ENCODE data around the gene UBA5. TPM values are rescaled to one million over a fixed set of nuclear protein-coding genes. Genes with fewer than 3 reads are reported as not detected.

The UBA5 gene
- polyA plus RNA-seq, 1 donor = 85.4 TPM

DNA sequence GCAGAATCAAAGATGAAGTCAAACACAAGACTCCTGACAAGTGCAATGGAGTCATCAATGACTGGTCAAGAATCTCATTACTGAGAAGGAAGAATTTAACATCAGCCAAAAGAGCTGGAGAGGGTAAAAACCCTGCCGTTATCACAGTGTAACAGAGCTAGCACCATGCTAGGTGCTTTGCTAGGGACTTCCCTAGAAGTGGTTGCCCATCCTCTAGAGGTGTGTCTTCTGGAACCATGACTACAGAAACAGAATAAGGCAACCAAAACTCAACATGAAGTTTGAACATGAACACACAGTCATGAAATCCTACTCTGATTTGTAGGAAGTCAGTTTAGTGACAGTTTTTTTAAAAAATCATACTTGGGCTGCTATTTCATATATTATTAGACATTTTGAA, 10.0 kb upstream of the UBA5 start:
- no peak for DNase-seq

DNA sequence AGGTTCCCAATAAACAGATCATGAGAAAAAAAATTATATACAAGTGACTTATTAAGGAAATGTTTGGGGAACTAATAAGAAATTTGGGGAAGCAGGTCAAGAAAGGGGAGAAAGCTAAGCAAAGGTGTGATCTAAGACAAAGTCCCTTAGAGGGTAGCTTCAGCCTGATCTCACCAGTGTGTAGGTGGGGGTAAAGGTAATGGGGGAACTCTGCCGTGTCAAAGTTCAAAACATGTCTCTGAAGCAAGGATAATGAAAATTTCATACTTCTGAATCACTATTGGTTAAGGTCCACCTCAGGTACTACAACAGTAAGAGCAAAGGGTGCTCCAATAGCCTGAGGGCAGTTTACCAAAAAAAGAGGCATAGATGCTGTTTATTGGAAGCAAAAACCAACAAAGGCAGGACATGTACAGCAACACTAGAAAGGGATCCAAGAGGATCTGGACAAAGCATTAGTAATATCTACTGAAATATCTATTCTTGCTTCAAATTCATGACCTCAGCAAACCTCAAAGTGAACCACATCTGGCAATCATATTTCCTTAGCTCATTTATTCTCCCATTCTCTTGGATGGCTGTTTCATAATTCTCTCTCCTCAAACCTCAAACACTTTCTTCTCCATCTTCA, 7.4 kb upstream of the UBA5 start:
- DNase-seq = no peak

DNA sequence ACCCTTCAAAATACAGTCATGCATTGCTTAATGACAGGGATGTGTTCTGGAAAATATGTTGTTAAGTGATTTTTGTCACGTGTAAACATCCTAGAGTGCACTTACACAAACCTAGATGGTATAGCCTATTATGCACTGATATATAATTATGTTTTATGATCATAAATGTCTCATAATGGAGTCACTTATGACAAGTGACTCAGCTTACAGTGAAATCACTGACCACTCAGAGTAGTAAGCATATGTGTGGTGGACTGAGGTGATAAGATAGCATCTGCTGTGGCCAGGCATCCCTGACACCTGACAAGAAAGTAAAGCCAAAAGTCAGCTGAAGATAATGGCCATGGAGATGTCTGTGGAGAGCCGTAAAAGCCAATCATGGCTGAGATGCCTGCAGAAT, 5.9 kb upstream of the UBA5 start:
- no peak for DNase-seq

DNA sequence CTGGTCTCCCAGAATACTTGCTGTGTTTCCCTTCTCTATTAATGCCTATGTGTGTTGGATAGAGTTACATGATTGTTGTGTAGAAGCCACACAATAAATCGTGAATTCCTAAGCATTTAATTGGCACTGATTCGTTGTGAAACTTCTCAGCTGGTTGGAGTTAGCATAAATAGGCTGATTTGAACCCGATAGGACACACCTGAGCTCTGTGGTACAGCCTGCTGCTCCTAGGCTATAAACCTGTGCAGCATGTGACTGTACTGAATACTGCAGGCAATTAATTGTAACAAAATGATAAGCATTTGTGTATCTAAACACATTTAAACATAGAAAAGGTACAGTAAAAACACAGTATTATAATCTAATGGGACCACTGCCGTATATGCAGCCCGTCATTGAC, 5.4 kb upstream of the UBA5 start:
- no peak for DNase-seq

DNA sequence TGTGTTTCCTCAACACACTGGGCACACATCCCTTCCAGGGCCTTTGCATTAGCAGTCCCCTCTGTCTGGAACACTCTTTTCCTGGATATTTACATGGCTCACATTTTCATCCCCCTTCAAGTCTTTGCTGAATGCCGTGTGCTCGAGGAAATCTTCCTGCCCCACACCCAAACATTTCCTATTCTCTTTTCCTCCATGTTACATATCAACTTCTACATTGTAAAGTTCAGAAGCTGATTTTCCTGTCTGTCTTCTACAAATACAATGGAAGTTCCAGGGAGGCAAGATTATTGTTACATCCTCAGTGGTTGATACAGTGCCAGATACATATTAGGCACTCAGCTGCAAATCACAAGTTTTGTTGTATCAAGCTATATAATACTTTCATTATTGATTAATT, 4.7 kb upstream of the UBA5 start:
- no peak for DNase-seq

DNA sequence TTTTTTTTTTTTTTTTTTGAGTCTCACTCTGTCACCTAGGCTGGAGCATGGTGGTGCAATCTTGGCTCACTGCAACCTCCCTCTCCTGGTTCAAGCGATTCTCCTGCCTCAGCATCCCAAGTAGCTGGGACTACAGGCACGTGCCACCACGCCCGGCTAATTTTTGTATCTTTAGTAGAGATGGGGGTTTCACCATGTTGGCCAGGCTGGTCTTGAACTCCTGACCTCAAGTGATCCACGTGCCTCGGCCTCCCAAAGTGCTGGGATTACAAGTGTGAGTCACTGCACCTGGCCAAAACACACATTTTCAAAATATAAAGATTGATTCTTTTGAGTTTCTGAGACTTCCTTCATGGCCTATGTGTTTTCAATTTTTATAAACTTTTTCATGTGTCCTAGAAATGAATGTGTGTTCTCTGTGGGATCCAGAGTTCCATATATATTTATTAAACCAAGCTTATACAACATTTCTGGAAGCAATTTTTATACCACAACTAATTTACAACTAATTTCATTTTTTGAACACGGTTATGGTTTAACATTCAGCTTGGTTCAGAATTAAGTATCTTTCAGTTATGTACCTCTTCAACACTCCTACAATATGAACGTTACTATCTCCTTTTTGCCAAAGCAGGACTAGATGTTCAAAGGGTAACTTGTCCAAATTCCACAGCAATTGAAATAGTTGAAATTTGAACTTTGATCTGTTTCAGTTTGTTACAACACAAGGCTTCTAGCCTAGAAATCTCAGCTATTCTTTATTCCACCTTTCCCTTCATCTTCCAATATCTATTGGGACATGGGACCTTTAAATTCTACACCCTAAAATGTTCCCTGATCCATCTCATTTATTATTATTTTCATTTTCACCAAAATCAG, 2.0 kb upstream of the UBA5 start:
- DNase-seq = no peak

DNA sequence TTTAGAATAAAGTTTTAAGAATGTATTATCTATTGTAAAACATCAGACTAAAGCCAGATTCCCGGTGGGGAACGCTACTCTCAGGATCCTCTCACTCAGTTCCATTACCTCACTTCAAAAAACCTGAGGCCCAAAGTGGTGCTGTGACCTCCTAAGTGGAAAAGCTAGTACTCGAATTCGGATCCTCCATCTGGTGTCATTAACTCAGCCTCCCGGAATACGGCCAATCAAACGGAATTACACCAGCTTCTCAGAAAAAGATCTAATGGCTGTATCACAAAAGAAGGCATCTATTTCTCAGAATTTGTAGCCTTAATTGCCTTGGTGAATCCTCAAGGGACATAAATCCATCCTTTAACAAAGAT, 1.1 kb upstream of the UBA5 start:
- peak; percentile 55 for DNase-seq

DNA sequence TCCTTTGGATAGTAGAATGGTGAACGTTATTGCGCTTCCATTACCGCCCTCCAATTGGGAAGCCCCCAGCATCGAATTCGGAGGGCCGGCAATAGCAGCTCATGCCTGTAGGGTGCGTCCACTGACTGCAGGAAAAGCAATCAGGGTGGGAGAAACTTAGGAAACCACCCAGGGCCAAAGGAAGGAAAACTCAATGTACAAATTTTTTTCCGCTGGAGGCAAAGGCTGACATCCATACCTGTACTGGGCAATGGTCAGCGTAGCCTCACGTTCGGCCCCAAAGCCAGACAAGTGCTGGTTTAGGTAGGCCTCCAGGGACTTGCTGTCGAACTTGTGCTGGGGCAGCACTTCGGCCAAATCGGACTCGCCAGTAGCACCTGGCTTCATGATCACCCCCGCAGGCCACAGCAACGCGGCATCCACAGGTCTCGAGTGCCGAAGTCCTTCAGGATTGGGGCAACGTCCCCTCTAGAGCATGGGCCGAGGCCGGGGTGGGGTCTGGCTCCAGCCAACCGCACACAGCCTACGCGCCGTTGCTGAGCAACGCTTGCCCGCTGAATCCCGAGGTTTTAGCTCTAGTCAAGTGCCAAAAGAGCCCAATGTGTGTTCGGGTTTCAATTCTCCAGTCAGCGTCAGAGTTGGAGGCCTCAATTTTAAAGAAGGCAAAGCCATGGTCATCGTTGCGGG, 621 bp upstream of the UBA5 start, which contains the start of gene ACAD11:
Gene ACAD11, minus strand, starts transcription at position 445 of the 687 bp plus-strand sequence. Its CDS starts 58 bp downstream, at position 387.
- DNase-seq = peak; percentile 73

DNA sequence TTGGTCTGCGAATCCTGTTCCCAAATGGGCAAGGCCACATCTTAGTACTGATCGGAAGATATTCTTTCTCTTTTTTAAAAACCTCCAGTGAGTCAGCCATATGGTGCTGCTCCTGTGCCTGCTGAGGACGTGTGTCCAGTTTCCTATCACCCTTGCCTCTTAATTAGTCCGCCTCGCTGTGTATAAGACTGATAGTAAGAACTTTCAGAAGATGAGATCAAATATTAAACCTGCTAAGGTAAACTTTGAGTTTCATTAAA, 612 bp downstream of the UBA5 start:
- peak; percentile 21 for DNase-seq

DNA sequence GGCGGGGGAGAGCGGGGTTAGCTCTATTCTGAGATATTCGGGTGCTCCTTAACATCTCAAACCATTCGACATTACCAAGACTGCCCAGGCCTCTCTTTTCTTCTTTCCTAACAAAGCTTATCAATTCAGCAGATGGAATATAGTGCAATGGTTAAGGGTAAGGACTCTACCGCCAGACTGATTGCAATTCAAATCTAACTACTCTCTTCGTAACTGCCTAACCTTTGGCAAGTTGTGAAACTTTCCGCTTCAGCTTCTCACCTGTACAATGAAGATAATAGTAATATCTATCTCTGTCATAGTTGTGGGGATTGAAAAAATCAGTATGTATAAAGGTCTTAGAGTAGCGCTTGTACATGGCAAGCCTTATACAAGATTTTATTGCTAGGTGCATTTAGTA, 972 bp downstream of the UBA5 start:
- no peak for DNase-seq

DNA sequence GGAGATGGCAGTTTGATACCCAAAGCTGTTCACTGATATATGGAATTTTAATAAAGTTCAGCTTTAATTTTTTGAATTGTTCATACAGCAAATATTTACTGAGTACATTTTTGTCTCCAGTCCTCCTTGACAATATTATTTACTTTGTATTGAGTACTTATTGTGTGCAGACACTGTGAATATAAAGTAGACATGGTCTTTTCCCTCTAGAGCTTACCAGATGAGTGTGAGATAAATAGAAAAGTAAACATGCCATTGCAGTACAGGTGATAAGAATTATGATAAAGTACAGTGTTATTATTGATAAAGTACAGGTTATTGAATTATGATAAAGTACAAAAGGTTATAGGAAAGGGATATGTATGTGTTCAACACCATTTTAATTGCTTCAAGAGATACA, 2.1 kb downstream of the UBA5 start:
- DNase-seq = no peak

DNA sequence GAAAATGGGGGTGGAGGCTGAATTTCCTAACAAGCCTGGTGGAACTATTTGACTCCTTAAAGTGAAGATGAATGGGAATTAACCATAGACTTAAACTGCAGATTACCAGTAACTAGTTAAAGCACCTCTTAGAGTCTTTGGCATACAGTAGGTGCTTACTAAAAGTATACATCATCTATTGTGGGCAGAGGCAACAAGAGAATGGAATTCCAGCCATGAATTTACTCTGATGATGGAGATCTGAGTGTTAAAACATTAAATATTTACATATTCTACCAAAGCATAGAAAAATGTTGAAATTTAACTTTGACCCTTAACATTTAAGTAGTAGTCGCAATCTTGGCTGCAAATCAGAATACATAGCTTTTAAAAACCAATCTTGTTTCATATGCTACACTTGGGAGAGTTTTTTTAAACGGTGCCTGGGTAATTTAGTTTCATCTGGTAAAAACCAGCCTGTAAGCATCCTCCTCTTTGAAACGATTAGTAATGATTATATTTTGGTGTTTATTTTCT, 5.2 kb downstream of the UBA5 start:
- no peak for DNase-seq

DNA sequence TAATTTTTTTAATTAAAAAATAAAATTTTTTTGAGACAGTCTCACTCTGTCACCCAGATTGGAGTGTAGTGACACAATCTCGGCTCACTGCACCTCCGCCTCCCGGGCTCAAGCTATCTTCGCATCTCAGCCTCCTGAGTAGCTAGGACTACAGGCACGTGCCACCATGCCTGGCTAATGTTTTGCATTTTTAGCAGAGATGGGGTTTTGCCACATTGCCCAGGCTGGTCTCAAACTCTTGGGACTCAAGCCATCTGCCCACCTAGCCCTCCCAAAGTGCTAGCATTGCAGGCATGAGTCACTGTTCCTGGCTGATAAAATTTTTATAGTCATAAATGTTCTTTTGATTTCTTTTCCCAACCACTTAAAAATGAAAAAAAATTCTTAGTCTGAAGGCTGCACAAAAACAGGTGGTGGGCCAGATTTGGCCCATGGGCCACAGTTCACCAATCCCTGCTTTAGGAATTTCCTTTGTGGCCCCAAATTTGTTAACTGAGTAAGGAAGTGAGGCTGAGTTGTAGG, 9.2 kb downstream of the UBA5 start:
- no peak for DNase-seq

DNA sequence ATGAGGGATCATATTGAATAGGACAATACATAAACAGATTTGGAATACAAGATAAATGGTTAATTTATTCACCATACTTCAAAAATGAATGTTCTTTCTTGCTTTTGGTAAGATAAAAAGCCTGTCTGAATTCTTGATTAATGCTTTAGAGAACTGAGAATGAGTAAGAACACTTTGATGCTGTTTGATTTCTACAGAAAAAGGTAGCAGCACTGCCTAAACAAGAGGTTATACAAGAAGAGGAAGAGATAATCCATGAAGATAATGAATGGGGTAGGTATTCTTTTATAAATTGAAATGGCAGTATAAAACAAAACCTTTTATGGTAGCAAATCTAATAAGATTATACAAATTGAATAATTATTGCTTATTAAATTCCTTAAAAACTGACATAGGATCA, 15.3 kb downstream of the UBA5 start:
- no peak for DNase-seq

DNA sequence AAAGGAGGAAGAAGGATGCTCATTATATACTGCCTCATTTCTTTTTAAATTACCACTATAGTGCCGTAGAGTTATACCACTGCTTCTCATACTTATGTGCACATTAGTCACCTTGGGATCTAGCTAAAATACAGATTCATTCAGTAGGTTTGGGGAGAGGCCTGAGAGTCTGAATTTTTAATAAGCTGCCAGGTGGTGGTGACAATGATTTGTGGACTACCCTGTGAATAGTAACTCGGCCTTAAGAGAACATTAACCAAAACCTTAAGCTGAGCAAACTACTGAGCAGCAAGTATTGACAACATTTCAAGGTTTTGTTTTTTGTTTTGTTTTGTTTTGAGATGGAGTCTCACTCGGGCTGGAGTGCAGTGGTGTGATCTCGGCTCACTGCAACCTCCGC, 19.8 kb downstream of the UBA5 start:
- DNase-seq = no peak

DNA sequence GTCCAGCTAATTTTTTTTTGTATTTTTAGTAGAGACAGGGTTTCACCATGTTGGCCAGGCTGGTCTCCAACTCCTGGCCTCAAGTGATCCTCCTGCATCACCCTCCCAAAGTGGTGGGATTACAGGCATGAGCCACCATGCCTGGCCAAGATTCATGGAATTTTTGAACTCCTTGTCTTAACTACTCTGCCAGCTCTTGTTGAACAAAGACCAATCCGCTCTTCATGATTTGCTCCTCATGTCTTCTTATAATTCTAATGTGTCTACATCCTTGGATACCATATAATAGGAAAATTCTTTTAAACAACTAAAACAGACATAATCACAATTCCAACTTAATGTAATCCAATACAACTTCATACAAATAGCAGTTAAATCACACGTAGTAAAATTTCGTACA, 21.3 kb downstream of the UBA5 start:
- DNase-seq = no peak

DNA sequence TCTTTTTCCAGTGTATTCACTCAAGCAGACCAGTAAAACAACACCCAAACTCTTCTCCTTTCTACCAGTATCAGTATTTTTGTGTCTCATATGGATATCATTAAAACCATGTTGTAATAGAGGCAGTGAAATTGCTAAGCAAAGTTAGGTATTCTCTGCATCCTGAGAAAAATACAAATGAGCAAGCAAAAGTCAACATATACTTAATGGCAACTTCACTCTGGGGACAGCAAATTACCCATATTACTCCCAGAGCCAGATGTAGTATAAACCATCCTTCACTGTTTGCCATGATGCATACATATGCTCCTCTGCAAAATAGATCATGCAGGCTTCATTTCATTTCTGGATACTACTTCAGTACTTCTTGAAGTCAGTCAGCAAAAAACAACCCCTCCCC, 22.1 kb downstream of the UBA5 start:
- DNase-seq = no peak

DNA sequence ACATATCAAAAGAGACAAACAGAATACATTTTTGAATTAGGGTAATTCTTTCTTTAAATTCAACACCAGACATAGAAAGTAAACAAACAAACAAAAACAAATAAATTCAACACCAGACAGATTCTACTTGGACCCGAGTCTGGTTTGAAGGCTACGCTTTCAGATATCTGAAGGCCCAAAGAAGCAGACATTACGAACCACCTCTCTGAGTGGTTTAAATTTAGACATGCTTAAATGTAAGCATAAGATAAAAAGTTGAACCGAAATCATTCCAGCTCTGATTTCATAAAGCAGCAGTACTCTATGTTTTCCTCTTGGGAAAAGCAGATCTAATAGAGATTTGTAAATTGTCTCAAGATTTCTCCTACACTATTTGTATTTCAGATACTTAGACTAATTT, 29.9 kb downstream of the UBA5 start:
- DNase-seq = no peak

DNA sequence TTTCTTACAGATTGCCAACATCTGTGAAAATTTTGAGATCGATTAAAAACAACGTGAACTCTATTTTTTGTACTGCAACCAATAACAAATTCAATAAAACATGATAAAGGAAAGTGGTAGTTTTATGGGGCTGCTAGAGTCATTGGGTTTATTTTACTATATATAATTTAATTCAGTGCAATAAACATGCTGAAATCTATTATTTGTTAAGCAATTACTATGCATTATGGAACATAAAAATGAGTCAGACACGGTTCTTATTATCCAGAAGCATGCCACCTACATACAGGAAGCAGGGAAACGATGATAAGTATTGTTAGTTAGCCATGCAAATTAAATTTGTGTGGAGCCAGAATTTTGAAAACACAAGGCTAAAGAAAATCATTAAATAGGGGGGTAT, 34.9 kb downstream of the UBA5 start:
- DNase-seq = no peak

DNA sequence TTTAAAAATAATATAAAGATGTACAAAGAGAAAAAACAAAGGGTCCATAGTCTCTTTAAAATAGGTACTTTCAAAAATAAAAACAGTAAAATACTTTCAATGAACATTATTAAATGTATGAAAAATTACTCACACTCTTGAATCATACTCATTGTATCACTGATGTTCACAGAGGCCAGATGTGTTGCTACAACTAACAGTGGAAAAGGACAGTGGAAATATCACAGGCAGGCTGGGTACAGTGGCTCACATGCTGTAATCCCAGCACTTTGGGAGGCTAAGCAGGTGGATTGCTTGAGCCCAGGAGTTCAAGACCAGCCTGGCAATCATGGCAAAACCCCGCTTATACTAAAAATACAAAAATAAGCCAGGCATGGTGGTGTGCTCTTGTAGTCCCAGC, 35.3 kb downstream of the UBA5 start:
- no peak for DNase-seq

DNA sequence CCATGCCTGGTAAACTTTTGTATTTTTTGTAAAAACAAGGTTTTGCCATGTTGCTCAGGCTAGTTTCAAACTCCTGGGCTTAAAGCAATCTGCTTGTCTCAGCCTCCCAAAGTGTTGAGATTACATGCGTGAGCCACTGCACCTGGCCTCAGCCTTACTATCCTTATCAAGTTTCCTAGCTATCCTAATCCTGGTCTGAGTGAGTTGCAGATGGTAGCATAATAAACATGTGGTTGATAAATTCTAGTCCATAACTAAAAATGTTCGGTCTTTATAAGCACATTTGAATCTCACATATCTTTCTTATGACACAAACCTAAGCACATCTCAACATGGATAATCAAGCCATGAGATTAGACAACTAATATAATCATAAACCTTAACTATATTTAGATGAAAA, 43.6 kb downstream of the UBA5 start:
- no peak for DNase-seq

DNA sequence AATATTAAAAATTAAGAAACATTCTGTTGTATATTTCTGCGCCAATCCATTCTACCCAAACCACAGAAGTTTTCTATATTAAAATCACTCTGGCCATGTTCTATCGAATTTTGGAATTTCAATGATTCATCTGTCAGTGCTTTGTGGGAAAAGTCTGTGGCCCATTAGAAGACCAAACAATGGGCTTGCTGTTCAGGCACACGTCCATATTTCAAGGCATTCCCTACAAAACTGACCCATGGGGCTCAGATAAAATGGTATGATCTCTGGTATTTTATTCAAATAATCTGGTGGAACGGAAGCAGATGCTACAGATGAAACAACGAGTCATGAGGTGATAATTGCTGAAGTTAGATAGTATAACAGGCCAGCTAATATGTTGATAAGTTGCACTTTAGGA, 49.6 kb downstream of the UBA5 start:
- no peak for DNase-seq

DNA sequence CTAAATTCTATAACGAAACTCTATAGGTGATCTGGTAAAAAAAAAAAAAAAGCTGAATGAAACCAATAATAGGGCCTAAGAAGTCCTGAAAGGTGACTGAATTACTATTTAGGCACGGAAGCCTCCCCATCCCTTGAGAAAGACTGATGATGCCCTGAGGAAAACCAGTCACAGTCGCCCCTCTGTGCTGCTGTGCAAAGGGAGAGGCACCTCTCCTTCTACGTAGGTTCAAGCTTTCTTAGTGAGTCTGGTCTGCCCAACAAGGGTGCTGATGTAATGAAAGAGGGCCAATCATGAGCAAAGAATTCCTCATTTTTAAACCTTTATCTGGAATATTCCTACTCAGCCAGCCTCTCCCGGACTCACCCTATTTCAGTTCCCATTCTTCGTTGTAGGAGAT, 50.2 kb downstream of the UBA5 start:
- DNase-seq = no peak
